Fibroblast of skin of right biceps (primary cell): ENCODE data around the gene PNCK.
"Not testable (repeated sequence)": the region's sequence is repeated elsewhere in the genome, so short reads cannot be mapped to it uniquely, and the experiment has no call there.

Experiments used
- DNase-seq: peaks from one replicate; pipeline ENCODE4 v3.0.0-alpha.2; 2013

PNCK gene

DNA sequence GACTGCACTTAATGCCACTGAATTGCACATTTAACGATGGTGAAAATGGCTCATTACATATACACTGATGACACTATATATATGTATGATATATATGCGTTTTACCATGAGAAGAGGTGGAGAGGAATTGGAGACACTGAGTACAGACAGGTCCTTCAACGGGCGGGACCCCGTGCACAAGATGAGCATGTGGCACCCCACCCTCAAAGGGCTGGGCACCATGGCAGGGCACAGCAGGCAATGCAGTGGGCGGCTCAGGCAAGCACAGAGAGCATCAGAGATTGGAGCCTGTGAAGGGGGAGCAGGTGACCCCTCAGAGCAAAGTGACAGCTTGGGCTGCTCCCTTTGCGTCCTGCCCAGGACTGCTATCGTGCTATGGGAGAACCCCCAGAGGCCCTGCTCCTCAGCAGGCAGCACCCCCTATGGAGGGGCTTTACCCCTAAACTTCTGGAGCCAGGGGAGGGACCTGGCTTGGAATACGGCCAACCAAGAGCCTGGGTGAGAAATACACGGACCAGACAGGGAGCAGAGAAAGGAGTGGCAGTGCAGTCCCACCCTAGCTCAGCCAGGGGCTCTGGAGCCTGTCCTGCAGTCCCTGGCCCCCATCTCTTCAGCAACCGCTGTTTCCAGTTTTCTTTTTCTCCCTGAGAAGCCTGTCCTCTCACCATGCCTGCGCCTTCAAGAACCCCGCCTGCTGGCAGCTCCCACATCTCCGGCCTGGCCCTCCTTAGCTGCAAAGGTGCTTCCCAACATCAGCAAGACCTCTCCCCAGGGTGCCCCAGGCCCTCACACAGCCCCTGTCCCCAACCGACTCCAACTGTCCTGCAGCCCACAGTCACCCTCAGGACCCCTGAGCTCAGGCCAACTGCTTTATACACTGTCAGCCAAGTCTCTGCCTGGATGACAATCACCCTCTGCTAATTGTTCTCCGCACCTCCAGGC is 24.6 kb upstream of the PNCK start:
- DNase-seq, result no peak

GRCh38 chrX:153696986-153697722 is 23.5 kb upstream of the PNCK start:
- DNase-seq, result not testable (repeated sequence)

DNA sequence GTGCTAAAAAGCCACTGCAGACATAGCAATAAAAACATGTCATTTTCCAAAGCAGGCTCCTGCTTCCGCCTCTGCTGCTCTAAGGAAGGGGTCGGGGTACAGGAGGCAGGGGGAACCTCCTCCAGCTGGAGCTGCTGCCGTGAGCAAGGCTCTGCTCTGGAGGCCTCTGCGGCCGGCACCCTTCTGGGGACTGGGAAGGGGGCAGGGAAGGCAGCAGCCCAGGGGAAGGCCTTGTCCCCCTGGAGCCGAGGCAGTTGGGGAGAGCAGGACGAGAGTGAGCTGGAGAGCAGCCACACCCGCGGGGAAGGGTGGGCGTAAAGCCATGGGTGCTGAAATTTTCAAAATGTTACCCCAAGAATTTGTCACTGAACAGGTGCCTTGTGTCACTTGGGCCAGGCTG is 22.9 kb upstream of the PNCK start:
- not testable (repeated sequence) for DNase-seq

- DNase-seq, result no peak
These were observed 22.5 kb upstream of the PNCK start for GRCh38 chrX:153696100-153696499.

DNA sequence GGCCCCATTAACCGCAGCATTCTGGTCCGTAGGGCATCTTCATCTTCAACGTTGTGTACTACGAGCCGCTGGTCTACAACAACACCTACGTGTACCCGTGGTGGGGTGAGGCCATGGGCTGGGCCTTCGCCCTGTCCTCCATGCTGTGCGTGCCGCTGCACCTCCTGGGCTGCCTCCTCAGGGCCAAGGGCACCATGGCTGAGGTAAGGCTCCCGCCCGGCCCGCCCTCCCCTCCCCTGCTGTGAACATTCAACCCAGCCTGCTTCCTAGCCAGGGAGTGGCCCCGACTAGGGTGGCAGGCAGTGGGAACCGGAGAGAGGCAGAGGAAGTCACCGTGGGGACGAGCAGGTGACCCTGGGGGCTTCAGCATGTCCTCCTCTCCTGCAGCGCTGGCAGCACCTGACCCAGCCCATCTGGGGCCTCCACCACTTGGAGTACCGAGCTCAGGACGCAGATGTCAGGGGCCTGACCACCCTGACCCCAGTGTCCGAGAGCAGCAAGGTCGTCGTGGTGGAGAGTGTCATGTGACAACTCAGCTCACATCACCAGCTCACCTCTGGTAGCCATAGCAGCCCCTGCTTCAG is 21.2 kb upstream of the PNCK start:
- DNase-seq, result no peak

DNA sequence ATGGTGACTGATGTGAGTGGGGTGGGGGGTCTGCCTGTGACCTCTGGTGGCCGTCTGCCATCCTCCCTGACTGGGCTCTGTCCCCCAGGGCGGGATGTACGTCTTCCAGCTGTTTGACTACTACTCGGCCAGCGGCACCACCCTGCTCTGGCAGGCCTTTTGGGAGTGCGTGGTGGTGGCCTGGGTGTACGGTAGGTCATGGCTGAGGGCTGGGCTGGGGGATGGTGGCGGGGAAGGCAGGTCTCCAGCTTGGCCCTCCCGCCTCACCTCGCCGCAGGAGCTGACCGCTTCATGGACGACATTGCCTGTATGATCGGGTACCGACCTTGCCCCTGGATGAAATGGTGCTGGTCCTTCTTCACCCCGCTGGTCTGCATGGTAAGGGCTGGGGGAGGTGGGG is 20.6 kb upstream of the PNCK start:
- not testable (repeated sequence) for DNase-seq

DNA sequence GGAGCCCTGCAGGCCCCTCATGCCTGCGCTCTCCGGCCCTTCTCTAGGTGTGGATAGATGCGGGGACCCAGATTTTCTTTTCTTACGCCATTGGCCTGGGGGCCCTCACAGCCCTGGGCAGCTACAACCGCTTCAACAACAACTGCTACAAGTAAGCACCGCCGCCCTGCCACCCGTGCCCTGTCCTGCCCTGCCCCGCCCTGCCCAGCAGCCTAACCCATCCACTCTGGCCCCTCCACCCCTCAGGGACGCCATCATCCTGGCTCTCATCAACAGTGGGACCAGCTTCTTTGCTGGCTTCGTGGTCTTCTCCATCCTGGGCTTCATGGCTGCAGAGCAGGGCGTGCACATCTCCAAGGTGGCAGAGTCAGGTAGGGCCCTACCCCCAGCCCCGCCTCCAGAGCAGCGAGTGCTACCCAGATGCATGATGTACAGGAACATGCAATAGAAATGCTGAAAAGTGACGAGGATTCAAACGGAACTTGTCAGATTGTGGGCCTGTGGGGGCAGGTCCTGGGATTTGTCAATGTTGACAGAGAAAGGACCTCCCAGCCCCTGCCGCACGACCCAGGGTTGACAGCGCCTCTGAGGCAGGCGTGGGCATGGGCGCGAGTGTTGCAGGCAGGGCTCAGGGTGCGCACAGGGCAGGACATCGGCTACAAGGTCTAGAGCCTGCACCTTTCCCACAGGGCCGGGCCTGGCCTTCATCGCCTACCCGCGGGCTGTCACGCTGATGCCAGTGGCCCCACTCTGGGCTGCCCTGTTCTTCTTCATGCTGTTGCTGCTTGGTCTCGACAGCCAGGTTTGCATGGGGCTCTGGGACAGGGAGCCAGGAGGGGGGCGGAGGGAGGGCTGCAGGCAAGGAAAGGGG is 19.8 kb upstream of the PNCK start:
- DNase-seq, result no peak

DNA sequence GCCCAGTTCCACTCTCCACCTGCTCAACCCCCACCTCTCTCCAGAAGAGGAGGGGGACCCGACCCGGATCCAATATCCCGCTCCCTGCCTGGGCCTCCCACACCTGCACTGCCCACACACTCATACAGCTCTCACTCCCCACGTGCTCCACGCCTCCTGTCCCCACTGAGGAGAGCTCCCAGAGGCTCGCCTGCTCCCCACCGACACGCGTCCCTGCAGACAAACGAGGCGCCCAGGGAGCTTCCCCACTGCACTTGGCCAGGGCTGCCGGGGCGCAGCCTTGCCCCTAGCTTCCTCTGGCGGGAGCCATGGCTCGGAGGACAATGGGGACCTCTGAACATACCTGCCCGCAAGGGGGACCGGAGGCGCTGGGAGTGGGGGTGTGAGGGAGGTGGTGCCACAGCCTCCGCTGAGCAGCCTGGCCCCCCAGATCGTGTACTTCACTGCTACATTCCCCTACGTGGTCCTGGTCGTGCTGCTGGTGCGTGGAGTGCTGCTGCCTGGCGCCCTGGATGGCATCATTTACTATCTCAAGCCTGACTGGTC is 19.1 kb upstream of the PNCK start:
- DNase-seq, result no peak

- DNase-seq, result no peak
These were observed 18.4 kb upstream of the PNCK start for GRCh38 chrX:153692003-153692402.

- DNase-seq, result not testable (repeated sequence)
These were observed 17.6 kb upstream of the PNCK start for GRCh38 chrX:153691032-153691827.

- DNase-seq, result no peak
These were observed 16.9 kb upstream of the PNCK start for GRCh38 chrX:153690466-153690865.

GRCh38 chrX:153689654-153690465 is 16.2 kb upstream of the PNCK start:
- DNase-seq, result no peak

- no peak for DNase-seq
These were observed 15.4 kb upstream of the PNCK start for GRCh38 chrX:153688911-153689590.

DNA sequence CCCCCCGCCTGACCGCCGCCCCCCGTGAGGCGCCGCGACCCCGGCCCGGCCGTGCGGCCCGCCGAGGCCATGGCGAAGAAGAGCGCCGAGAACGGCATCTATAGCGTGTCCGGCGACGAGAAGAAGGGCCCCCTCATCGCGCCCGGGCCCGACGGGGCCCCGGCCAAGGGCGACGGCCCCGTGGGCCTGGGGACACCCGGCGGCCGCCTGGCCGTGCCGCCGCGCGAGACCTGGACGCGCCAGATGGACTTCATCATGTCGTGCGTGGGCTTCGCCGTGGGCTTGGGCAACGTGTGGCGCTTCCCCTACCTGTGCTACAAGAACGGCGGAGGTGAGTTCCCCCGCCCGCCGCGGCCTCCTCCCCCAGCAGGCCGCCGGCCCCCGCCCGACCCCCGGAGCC is 14.9 kb upstream of the PNCK start:
- DNase-seq, result no peak

- no peak for DNase-seq
These were observed 14.5 kb upstream of the PNCK start for GRCh38 chrX:153688071-153688470.

GRCh38 chrX:153687121-153688039 is 13.8 kb upstream of the PNCK start, which contains the start of gene SLC6A8:
SLC6A8 (plus strand) TSS chrX:153687926; CDS start chrX:153688575, 649 bp downstream.
- peak; percentile 75 for DNase-seq

GRCh38 chrX:153686711-153687110 is 13.1 kb upstream of the PNCK start:
- no peak for DNase-seq
